Brain microvascular endothelial cell (primary cell): ENCODE data around the gene SPSB2.

Experiments used
- DNase-seq: peaks from one replicate; pipeline ENCODE4 v3.0.0-alpha.2; 2020
- H3K27ac ChIP-seq: fragments of 250-450 bp; sonication (Bioruptor Pico); 2 replicates; pipeline ENCODE4 v1.5.1; 2020; ENCODE audit warnings: mild to moderate bottlenecking, moderate library complexity
- H3K27me3 ChIP-seq: fragments of 250-450 bp; sonication (Bioruptor Pico); replicated peaks from 2 replicates; pipeline ENCODE4 v1.5.1; 2020; ENCODE audit warnings: mild to moderate bottlenecking
- H3K36me3 ChIP-seq: fragments of 250-450 bp; sonication (Bioruptor Pico); replicated peaks from 2 replicates; pipeline ENCODE4 v1.5.1; 2020; ENCODE audit warnings: mild to moderate bottlenecking
- H3K4me3 ChIP-seq: 2 replicates; pipeline ENCODE4 v1.5.1; 2011; ENCODE audit warnings: low read depth, mild to moderate bottlenecking, control low read depth, low read length, moderate library complexity
- CTCF ChIP-seq: IDR thresholded peaks from 2 replicates; pipeline ENCODE4 v1.5.1; 2011; ENCODE audit warnings: low read depth, mild to moderate bottlenecking, moderate library complexity, low read length, control low read depth, inconsistent platforms; ENCODE audit errors: missing control alignments
- in situ Hi-C: cut with HindIII; loops from 2 replicates; pipeline ENCODE4 v1.10.0; 2017; ENCODE audit warnings: low sequenced_read_pairs, low pct_ligation_motif_present

SPSB2 gene

GRCh38 chr12:6821591-6822425, 51.3 kb downstream of the SPSB2 start, which contains the start of gene GPR162:
Gene GPR162 (plus strand): TSS chr12:6821821. CDS start chr12:6823899, 2,078 bp downstream.
- Histone ChIP-seq H3K4me3 (peak within 1 kb of the TSS; percentile 47), H3K36me3 (no peaks in the 10 kb centered on the region), H3K27ac (no peak within 1 kb of the TSS), H3K27me3 (no peaks in the 10 kb centered on the region)
- DNase-seq = peak; percentile 12
- in situ Hi-C loops = no loop called here
- no peak for TF ChIP-seq CTCF
